Caco-2 (cell line): Measurements from ENCODE around the gene HAO1. TPM values are rescaled to one million over a fixed set of nuclear protein-coding genes. Genes with fewer than 3 reads are reported as not detected.

Experiments
- BruUV-seq: library from RNA; stranded (reverse); fragments of 400-500 nt; replicated peaks from 2 replicates; lab custom pipeline; 2021; lab: Mats Ljungman, UMichigan
- CTCF ChIA-PET: fragments of 300-600 bp; sonication (Branson Sonifier 250); formaldehyde crosslinking; loops from one replicate; lab custom pipeline; 2022; ENCODE audit warnings: antibody characterized with exemption; lab: Charles Lee
- POLR2A ChIA-PET: fragments of 300-600 bp; sonication (Branson Sonifier 250); formaldehyde crosslinking; loops from one replicate; lab custom pipeline; 2022; ENCODE audit warnings: antibody characterized with exemption; lab: Charles Lee
- DNase-seq, 2 experiments: peaks; one replicate each; pipeline versions ENCODE4 v3.0.0 to v3.0.0-alpha.2; 2020 to 2022
- H3K27me3 ChIP-seq: replicated peaks from 2 replicates; pipeline ENCODE4 v1.6.0; 2011; ENCODE audit warnings: low read length; ENCODE audit not compliant: control insufficient read depth, insufficient read depth
- H3K36me3 ChIP-seq: 2 replicates; pipeline ENCODE4 v1.5.1; 2011; ENCODE audit warnings: low read length; ENCODE audit not compliant: control insufficient read depth, insufficient read depth
- H3K4me1 ChIP-seq: fragments of 250-450 bp; sonication (Bioruptor Pico); 2 replicates; pipeline ENCODE4 v1.5.1; 2020; ENCODE audit warnings: mild to moderate bottlenecking
- H3K4me3 ChIP-seq: 2 replicates; pipeline ENCODE4 v1.5.1; 2011; ENCODE audit warnings: low read depth, mild to moderate bottlenecking, control low read depth, low read length
- H3K9me3 ChIP-seq: fragments of 250-450 bp; sonication (Bioruptor Pico); 2 replicates; pipeline ENCODE4 v1.5.1; 2020; ENCODE audit warnings: mild to moderate bottlenecking, moderate library complexity
- H3K27ac Mint-ChIP-seq: one replicate; pipeline ENCODE4 v1.8.0; 2022; ENCODE audit warnings: mixed read lengths; ENCODE audit not compliant: unreplicated experiment
- H3K27me3 Mint-ChIP-seq: one replicate; pipeline ENCODE4 v1.8.0; 2022; ENCODE audit warnings: mixed read lengths; ENCODE audit not compliant: insufficient read depth, unreplicated experiment
- H3K36me3 Mint-ChIP-seq: one replicate; pipeline ENCODE4 v1.8.0; 2022; ENCODE audit warnings: mild to moderate bottlenecking, mixed read lengths; ENCODE audit not compliant: insufficient read depth, unreplicated experiment
- H3K4me1 Mint-ChIP-seq: one replicate; pipeline ENCODE4 v1.8.0; 2022; ENCODE audit warnings: low read depth, mixed read lengths; ENCODE audit not compliant: unreplicated experiment
- H3K4me3 Mint-ChIP-seq: one replicate; pipeline ENCODE4 v1.8.0; 2022; ENCODE audit warnings: mild to moderate bottlenecking, moderate library complexity, mixed read lengths; ENCODE audit not compliant: unreplicated experiment
- H3K9me3 Mint-ChIP-seq: one replicate; pipeline ENCODE4 v1.8.0; 2022; ENCODE audit warnings: mixed read lengths; ENCODE audit not compliant: unreplicated experiment
- CTCF ChIP-seq, 2 experiments: fragments of 200-600 bp in 1 of 2; IDR thresholded peaks; 1 replicate in 1 of 2; 2 replicates in 1 of 2; pipeline versions ENCODE4 v1.5.1 to v1.8.0; 2011 to 2022; ENCODE audit warnings: antibody characterized with exemption in 1 of 2, control low read depth in 1 of 2, inconsistent platforms in 1 of 2, low read depth in 1 of 2, low read length in 1 of 2, mild to moderate bottlenecking in 1 of 2, moderate library complexity in 1 of 2; ENCODE audit not compliant: insufficient read depth in 1 of 2, severe bottlenecking in 1 of 2, unreplicated experiment in 1 of 2
- intact Hi-C: fragments of 100-400 bp; cut with micrococcal nuclease; formaldehyde crosslinking; loops from one replicate; pipeline ENCODE4 v1.10.0; 2022; ENCODE audit not compliant: unreplicated experiment
- total RNA-seq: library from RNA; stranded (reverse); gene quantifications from 2 replicates; pipeline ENCODE4 v1.2.3, GENCODE V29; 2022

The HAO1 gene
- total RNA-seq, 1 experiment from 2014 or later = not detected

GRCh38 chr20:7926767-7927166 is 13.5 kb downstream of the HAO1 start:
- no peak overlapping the region for H3K4me3 ChIP-seq
- intact Hi-C loops = no loop called here
- no peaks in the 10 kb centered on the region for H3K9me3 ChIP-seq
- BruUV-seq = no TSS peak
- no peaks in the 10 kb centered on the region for H3K4me1 ChIP-seq
- CTCF ChIA-PET = interaction anchor here (0.9 kb wide), 1 partner anchor 1354 kb away, joined by 3 read pairs; no protein-coding TSS in a partner anchor
- no peaks in the 10 kb centered on the region for H3K36me3 ChIP-seq
- Mint-ChIP-seq H3K27me3 (peaks cover 14% of the 10 kb centered on the region), H3K4me1 (no peaks in the 10 kb centered on the region), H3K27ac (no peak overlapping the region), H3K36me3 (no peaks in the 10 kb centered on the region), H3K4me3 (no peak overlapping the region), H3K9me3 (no peaks in the 10 kb centered on the region)
- DNase-seq = peak in 1 of 2 experiments; percentile 6
- POLR2A ChIA-PET = no interaction called here
- no peaks in the 10 kb centered on the region; the same call in 1 of the 2 replicates for H3K27me3 ChIP-seq
- TF ChIP-seq CTCF (IDR thresholded peaks at IDR 0.05; ENCODE audit: insufficient read depth in 1 of 2, low read depth in 1 of 2, low read length in 1 of 2, severe bottlenecking in 1 of 2, unreplicated experiment in 1 of 2) = peak; percentile 39 to 44

GRCh38 chr20:7926323-7926722 is 13.9 kb downstream of the HAO1 start:
- no peaks in the 10 kb centered on the region; the same call in 1 of the 2 replicates for H3K27me3 ChIP-seq
- no peak for TF ChIP-seq CTCF (IDR thresholded peaks at IDR 0.05; ENCODE audit: insufficient read depth in 1 of 2, low read depth in 1 of 2, low read length in 1 of 2, severe bottlenecking in 1 of 2, unreplicated experiment in 1 of 2)
- H3K4me1 ChIP-seq = no peaks in the 10 kb centered on the region
- no peak for DNase-seq
- no peak overlapping the region for H3K4me3 ChIP-seq
- intact Hi-C loops = no loop called here
- no peaks in the 10 kb centered on the region for H3K4me1 Mint-ChIP-seq
- peaks cover 11% of the 10 kb centered on the region for H3K27me3 Mint-ChIP-seq
- POLR2A ChIA-PET = no interaction called here
- no peaks in the 10 kb centered on the region for H3K36me3 ChIP-seq
- no peak overlapping the region for H3K27ac Mint-ChIP-seq
- CTCF ChIA-PET = interaction anchor here (0.9 kb wide), 1 partner anchor 1354 kb away, joined by 3 read pairs; no protein-coding TSS in a partner anchor
- H3K9me3 ChIP-seq = no peaks in the 10 kb centered on the region
- no TSS peak for BruUV-seq
- no peaks in the 10 kb centered on the region for H3K36me3 Mint-ChIP-seq
- H3K4me3 Mint-ChIP-seq = no peak overlapping the region
- H3K9me3 Mint-ChIP-seq = no peaks in the 10 kb centered on the region

- Mint-ChIP-seq H3K9me3 (no peaks in the 10 kb centered on the region), H3K36me3 (no peaks in the 10 kb centered on the region), H3K4me3 (no peak overlapping the region), H3K4me1 (no peaks in the 10 kb centered on the region), H3K27ac (no peak overlapping the region), H3K27me3 (peaks cover 17% of the 10 kb centered on the region)
- ChIA-PET CTCF (interaction anchor here (0.6 kb wide), 1 partner anchor 12 kb away, joined by 3 read pairs; no protein-coding TSS in a partner anchor), POLR2A (no interaction called here)
- Histone ChIP-seq H3K27me3 (no peaks in the 10 kb centered on the region; the same call in 1 of the 2 replicates), H3K36me3 (no peaks in the 10 kb centered on the region), H3K9me3 (no peaks in the 10 kb centered on the region), H3K4me1 (no peaks in the 10 kb centered on the region), H3K4me3 (no peak overlapping the region)
- intact Hi-C loops = no loop called here
- TF ChIP-seq CTCF (IDR thresholded peaks at IDR 0.05; ENCODE audit: insufficient read depth in 1 of 2, low read depth in 1 of 2, low read length in 1 of 2, severe bottlenecking in 1 of 2, unreplicated experiment in 1 of 2) = no peak
- BruUV-seq = no TSS peak
- DNase-seq = no peak
Measured at GRCh38 chr20:7924692-7925091, 15.6 kb downstream of the HAO1 start.
